Metanephros (tissue), 1 donor: ENCODE results near the gene FREY1. TPM values are rescaled to one million over a fixed set of nuclear protein-coding genes. Genes with fewer than 3 reads are reported as not detected.

Source experiments
- total RNA-seq: library from RNA; depleted of rRNA; stranded (reverse); fragments of >200 nt; gene quantifications from one replicate; pipeline ENCODE4 v1.2.3, GENCODE V29; 2014

Gene FREY1
- total RNA-seq, result 0.64 TPM

GRCh38 chr11:45906965-45907611 lies at the start of gene FREY1:
Gene FREY1 (minus strand): TSS chr11:45907271. CDS start chr11:45907245, 26 bp downstream.

GRCh38 chr11:45922425-45923082 lies 15.5 kb upstream of the FREY1 start, which contains the start of gene LARGE2:
Gene LARGE2 (plus strand): TSS chr11:45922656. CDS start chr11:45922883, 227 bp downstream.

DNA sequence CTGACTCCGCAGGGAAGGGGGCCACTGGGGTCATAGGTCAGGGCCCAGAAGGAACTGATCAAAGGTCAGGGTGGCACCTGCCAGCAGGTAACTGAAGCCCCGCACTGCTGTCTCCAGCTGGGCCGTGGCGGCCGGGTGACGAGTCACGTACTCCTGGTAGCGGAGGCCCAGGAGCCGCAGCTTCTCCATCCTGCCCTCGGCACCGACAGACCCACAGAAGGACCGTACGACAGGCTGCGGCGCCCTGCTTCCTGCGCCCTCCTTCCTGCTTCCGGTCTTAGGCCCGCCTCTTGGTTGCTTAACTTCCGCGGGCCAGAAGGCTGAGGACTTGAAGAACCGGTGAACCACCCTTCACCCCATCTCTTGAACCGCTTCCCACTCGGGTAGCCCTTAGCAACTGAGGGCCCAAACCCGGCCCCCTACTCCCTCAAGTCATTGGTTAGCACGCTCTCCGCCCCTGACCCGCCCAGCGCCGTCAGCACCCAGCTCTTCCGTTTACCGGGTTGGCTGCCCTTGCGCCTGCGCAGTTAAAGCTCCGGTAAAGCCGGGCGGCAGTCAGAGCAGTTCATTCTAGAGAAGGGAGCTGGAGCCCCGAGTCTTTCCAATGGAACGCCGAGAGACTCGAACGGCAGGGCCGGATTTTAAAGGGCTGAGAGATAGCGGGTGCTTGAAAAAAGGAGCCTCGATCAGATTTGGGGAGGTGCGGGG lies 10.7 kb upstream of the FREY1 start, which contains the start of gene PEX16:
PEX16 (minus strand) TSS at position 255 of the 708 bp plus-strand sequence; CDS start at position 189, 66 bp downstream.

GRCh38 chr11:45885274-45885920 lies 21.7 kb downstream of the FREY1 start, which contains the start of gene MAPK8IP1:
Gene MAPK8IP1 (plus strand): TSS chr11:45885651. CDS start chr11:45885821, 170 bp downstream.

Other genes with a start within 250 kb of the FREY1 start
- gene CHST1, start 241.6 kb downstream of the FREY1 start, total RNA-seq, result 5.7 TPM
- 6.5 TPM for gene SLC35C1, start 102.1 kb downstream of the FREY1 start, total RNA-seq
- gene CRY2, start 59.8 kb downstream of the FREY1 start, total RNA-seq, result 47.9 TPM
- 11.3 TPM for gene MAPK8IP1, start 21.6 kb downstream of the FREY1 start, total RNA-seq
- 14.8 TPM for gene PEX16, start 10.6 kb upstream of the FREY1 start, total RNA-seq
- gene LARGE2, start 15.4 kb upstream of the FREY1 start, total RNA-seq, result 14.3 TPM
- 25.6 TPM for gene PHF21A, start 214.2 kb upstream of the FREY1 start, total RNA-seq